ENCODE data around the gene DAGLB. TPM values are rescaled to one million over a fixed set of nuclear protein-coding genes. Genes with fewer than 3 reads are reported as not detected.
"Not testable (repeated sequence)": the region's sequence is repeated elsewhere in the genome, so short reads cannot be mapped to it uniquely, and the experiment has no call there.

DAGLB gene
- total RNA-seq, 1 experiment from 2014 or later, result 33.6 TPM

GRCh38 chr7:6397759-6398495, 49.8 kb downstream of the DAGLB start:
- H3K27me3 Mint-ChIP-seq (ENCODE audit: low read depth); H3K4me3 Mint-ChIP-seq; ATAC-seq; H3K9me3 Mint-ChIP-seq; POLR2A ChIA-PET; DNase-seq (ENCODE audit: low spot score): not testable (repeated sequence)
- CTCF ChIA-PET, result interaction anchor here (0.6 kb wide), 1 partner anchor 13 kb away, joined by 4 read pairs; no protein-coding TSS in a partner anchor
- H3K27ac Mint-ChIP-seq, result peak overlapping the region; percentile 37
- H3K4me1 Mint-ChIP-seq, result peaks cover 21% of the 10 kb centered on the region
- H3K36me3 Mint-ChIP-seq, result peaks cover 57% of the 10 kb centered on the region
- TF ChIP-seq ZNF121 (CRISPR knock-in tag; IDR thresholded peaks at IDR 0.05), result peak; percentile 95

- DNase-seq (ENCODE audit: low spot score), result no peak
- ChIA-PET CTCF (no interaction called here), POLR2A (no interaction called here)
- Mint-ChIP-seq H3K4me3 (no peak overlapping the region), H3K27ac (peak overlapping the region; percentile 86), H3K9me3 (no peaks in the 10 kb centered on the region), H3K36me3 (peaks cover 60% of the 10 kb centered on the region), H3K27me3 (ENCODE audit: low read depth) (no peaks in the 10 kb centered on the region), H3K4me1 (peaks cover 27% of the 10 kb centered on the region)
- TF ChIP-seq ESRRA (CRISPR knock-in tag; IDR thresholded peaks at IDR 0.05; ENCODE audit: borderline replicate concordance) (no peak), USF2 (CRISPR knock-in tag; IDR thresholded peaks at IDR 0.05) (no peak), ATF6 (CRISPR knock-in tag; IDR thresholded peaks at IDR 0.05) (no peak), ZNF138 (CRISPR knock-in tag; conservative IDR thresholded peaks at IDR 0.05) (no peak), ZBTB43 (CRISPR knock-in tag; IDR thresholded peaks at IDR 0.05) (no peak), GTF2I (CRISPR knock-in tag; conservative IDR thresholded peaks at IDR 0.05) (no peak), ZNF425 (CRISPR knock-in tag; conservative IDR thresholded peaks at IDR 0.05) (no peak)
- ATAC-seq, result no peak
Measured at GRCh38 chr7:6395898-6396595, 51.7 kb downstream of the DAGLB start.

GRCh38 chr7:6394114-6394513, 53.6 kb downstream of the DAGLB start:
- DNase-seq (ENCODE audit: low spot score) (no peak), ATAC-seq (no peak)
- CTCF ChIA-PET, result no interaction called here
- peaks cover 54% of the 10 kb centered on the region for H3K36me3 Mint-ChIP-seq
- H3K27ac Mint-ChIP-seq, result peak overlapping the region; percentile 88
- POLR2A ChIA-PET, result no interaction called here
- H3K4me1 Mint-ChIP-seq, result peaks cover 26% of the 10 kb centered on the region
- H3K9me3 Mint-ChIP-seq, result no peaks in the 10 kb centered on the region
- H3K4me3 Mint-ChIP-seq, result no peak overlapping the region
- no peaks in the 10 kb centered on the region for H3K27me3 Mint-ChIP-seq (ENCODE audit: low read depth)
- TF ChIP-seq TCF7 (CRISPR knock-in tag; IDR thresholded peaks at IDR 0.05; ENCODE audit: low read depth) (no peak), MAX (CRISPR knock-in tag; IDR thresholded peaks at IDR 0.05) (no peak), CBFB (CRISPR knock-in tag; IDR thresholded peaks at IDR 0.05; ENCODE audit: low read depth) (no peak), ARID4B (CRISPR knock-in tag; IDR thresholded peaks at IDR 0.05; ENCODE audit: borderline replicate concordance) (no peak), AR (CRISPR knock-in tag; IDR thresholded peaks at IDR 0.05) (no peak), FOXK1 (CRISPR knock-in tag; IDR thresholded peaks at IDR 0.05) (no peak)
